OCI-LY7 (cell line): Measurements from ENCODE around the gene NCOA7.

Source experiments
- CTCF ChIP-seq: fragments of 200-600 bp; sonication (generic); conservative IDR thresholded peaks from 2 replicates; pipeline ENCODE4 v1.5.1; 2014; ENCODE audit warnings: mild to moderate bottlenecking, antibody characterized with exemption, low read length, moderate library complexity, mixed read lengths
- EZH2phosphoT487 ChIP-seq: fragments of 200-600 bp; sonication (generic); IDR thresholded peaks from 2 replicates; pipeline ENCODE4 v1.6.1; 2018; ENCODE audit warnings: low read depth, borderline replicate concordance, mild to moderate bottlenecking, mixed run types, antibody characterized with exemption, low read length, moderate library complexity, mixed read lengths

GRCh38 chr6:125806813-125807212 lies 16.1 kb downstream of the NCOA7 start:
- TF ChIP-seq CTCF (no peak), EZH2phosphoT487 (no peak)
